B cell (primary cell): ENCODE measurements around the gene ZSCAN20. TPM values are rescaled to one million over a fixed set of nuclear protein-coding genes. Genes with fewer than 3 reads are reported as not detected.

ENCODE experiments used
- ATAC-seq: fragments of 200-7000 bp; cut with Tn5 transposase; one replicate; pipeline ENCODE4 v1.10.0; 2021; ENCODE audit warnings: low read depth, mild to moderate bottlenecking, moderate number of reproducible peaks, moderate library complexity
- CTCF ChIA-PET: fragments of 350-600 bp; sonication (Branson Sonifier 250); formaldehyde crosslinking; loops from one replicate; lab custom pipeline; 2021; ENCODE audit warnings: antibody characterized with exemption, inconsistent platforms; lab: Charles Lee
- POLR2A ChIA-PET: fragments of 350-600 bp; sonication (Branson Sonifier 250); formaldehyde crosslinking; loops from one replicate; lab custom pipeline; 2021; ENCODE audit warnings: antibody characterized with exemption; lab: Charles Lee
- DNase-seq: peaks from one replicate; pipeline ENCODE4 v3.0.0; 2013
- H2AFZ ChIP-seq: 2 replicates; pipeline ENCODE4 v1.6.1; 2012; ENCODE audit warnings: mild to moderate bottlenecking, low read depth, low read length; ENCODE audit not compliant: insufficient read depth, poor library complexity, severe bottlenecking
- H3K27ac ChIP-seq, 2 donors: 1 replicate in 1 of 2; 2 replicates in 1 of 2; pipeline ENCODE4 v1.5.1; 2012 to 2013; ENCODE audit warnings: low read length in 2 of 2, mild to moderate bottlenecking in 2 of 2, moderate library complexity in 1 of 2
- H3K27me3 ChIP-seq, 4 experiments: fragments of 200-600 bp in 1 of 4; sonication (generic) in 1 of 4; replicated peaks in 1 of 4; 1 replicate in 2 of 4; 2 replicates in 2 of 4; pipeline versions ENCODE4 v1.6.1 to v1.7.0; 2013 to 2016; ENCODE audit warnings: low read length in 3 of 4, mild to moderate bottlenecking in 2 of 4, mixed read lengths in 1 of 4, moderate library complexity in 1 of 4; ENCODE audit not compliant: insufficient read depth in 4 of 4, control insufficient read depth in 3 of 4; ENCODE audit errors: control extremely low read depth in 1 of 4
- H3K36me3 ChIP-seq, 2 experiments: replicated peaks in 1 of 2; 1 replicate in 1 of 2; 2 replicates in 1 of 2; pipeline versions ENCODE4 v1.6.1 to v1.7.1; 2013; ENCODE audit warnings: low read length in 1 of 2; ENCODE audit not compliant: insufficient read depth in 2 of 2, control insufficient read depth in 1 of 2; ENCODE audit errors: control extremely low read depth in 1 of 2, extremely low read depth in 1 of 2
- H3K4me1 ChIP-seq, 2 donors: fragments of 200-600 bp in 1 of 2; sonication (generic) in 1 of 2; 1 replicate in 1 of 2; 2 replicates in 1 of 2; pipeline versions ENCODE4 v1.5.1 to v1.6.1; 2013 to 2017; ENCODE audit warnings: low read length in 2 of 2; ENCODE audit not compliant: control insufficient read depth in 2 of 2, insufficient read depth in 2 of 2
- H3K4me2 ChIP-seq: replicated peaks from 2 replicates; pipeline ENCODE3; 2012; ENCODE audit warnings: mild to moderate bottlenecking, low read depth, low read length; ENCODE audit not compliant: poor library complexity, severe bottlenecking
- H3K4me3 ChIP-seq, 5 experiments: fragments of 200-600 bp in 1 of 5; sonication (generic) in 1 of 5; 1 replicate in 3 of 5; 2 replicates in 2 of 5; pipeline versions ENCODE4 v1.5.1 to v1.7.0; 2011 to 2016; ENCODE audit warnings: low read length in 4 of 5, mild to moderate bottlenecking in 4 of 5, low read depth in 2 of 5, control low read depth in 1 of 5, moderate library complexity in 1 of 5; ENCODE audit not compliant: insufficient read depth in 1 of 5; ENCODE audit errors: control extremely low read depth in 1 of 5, extremely low read depth in 1 of 5
- H3K79me2 ChIP-seq: fragments of 200-600 bp; sonication (generic); one replicate; pipeline ENCODE4 v1.6.0; 2016; ENCODE audit warnings: low read length; ENCODE audit not compliant: control insufficient read depth, insufficient read depth
- H3K9ac ChIP-seq: fragments of 200-600 bp; sonication (generic); 2 replicates; pipeline ENCODE4 v1.6.1; 2017; ENCODE audit warnings: mild to moderate bottlenecking, low read length, moderate library complexity
- H3K9me3 ChIP-seq, 3 donors: one replicate each; pipeline versions ENCODE4 v1.6.1 to v1.7.1; 2013; ENCODE audit warnings: low read length in 2 of 3; ENCODE audit not compliant: control insufficient read depth in 2 of 3, insufficient read depth in 1 of 3; ENCODE audit errors: control extremely low read depth in 1 of 3
- H4K20me1 ChIP-seq: 2 replicates; pipeline ENCODE4 v1.6.0; 2012; ENCODE audit warnings: mild to moderate bottlenecking, low read length; ENCODE audit not compliant: insufficient read depth, control insufficient read depth, poor library complexity, severe bottlenecking
- H3K27ac Mint-ChIP-seq: one replicate; pipeline ENCODE4 v1.8.0; 2021; ENCODE audit warnings: mixed read lengths
- H3K27me3 Mint-ChIP-seq: one replicate; pipeline ENCODE4 v1.8.0; 2021; ENCODE audit warnings: mixed read lengths
- H3K4me1 Mint-ChIP-seq: one replicate; pipeline ENCODE4 v1.8.0; 2021; ENCODE audit warnings: mixed read lengths
- H3K4me3 Mint-ChIP-seq: one replicate; pipeline ENCODE4 v1.8.0; 2021; ENCODE audit warnings: mixed read lengths
- H3K9me3 Mint-ChIP-seq: one replicate; pipeline ENCODE4 v1.8.0; 2022; ENCODE audit warnings: mixed read lengths; ENCODE audit not compliant: insufficient read depth
- CTCF ChIP-seq: fragments of 200-600 bp; IDR thresholded peaks from one replicate; pipeline ENCODE4 v1.8.0; 2022; ENCODE audit warnings: antibody characterized with exemption, mild to moderate bottlenecking
- EZH2 ChIP-seq: IDR thresholded peaks from 2 replicates; pipeline ENCODE4 v1.6.1; 2012; ENCODE audit warnings: borderline replicate concordance, low read depth, mild to moderate bottlenecking, moderate library complexity, low read length; ENCODE audit not compliant: insufficient read depth, poor library complexity, severe bottlenecking
- WGBS: methylation state at CpG from one replicate; pipeline ENCODE4 v1.1.5; 2013; ENCODE audit warnings: missing lambda C conversion rate; ENCODE audit not compliant: insufficient coverage; 5-methylcytosine and 5-hydroxymethylcytosine counted together
- intact Hi-C: fragments of 100-400 bp; cut with micrococcal nuclease; formaldehyde crosslinking; loops from one replicate; pipeline ENCODE4 v1.10.0; 2022
- polyA plus RNA-seq: library from polyadenylated mRNA; depleted of rRNA; stranded (reverse); fragments of >200 nt; gene quantifications from 2 replicates; pipeline ENCODE4 v1.2.3, GENCODE V29; 2012
- total RNA-seq, 2 donors: library from RNA; stranded (reverse); fragments of 120-200 nt in 1 of 2; gene quantifications; 1 replicate in 1 of 2; 2 replicates in 1 of 2; pipeline versions ENCODE4 v1.2.3 to v1.2.4, GENCODE V29; 2013 to 2022

The ZSCAN20 gene
- total and polyA plus RNA-seq, 2 donors (not counting 1 experiment from before 2014, with no cell fraction given): 0.18 to 3.7 TPM

DNA sequence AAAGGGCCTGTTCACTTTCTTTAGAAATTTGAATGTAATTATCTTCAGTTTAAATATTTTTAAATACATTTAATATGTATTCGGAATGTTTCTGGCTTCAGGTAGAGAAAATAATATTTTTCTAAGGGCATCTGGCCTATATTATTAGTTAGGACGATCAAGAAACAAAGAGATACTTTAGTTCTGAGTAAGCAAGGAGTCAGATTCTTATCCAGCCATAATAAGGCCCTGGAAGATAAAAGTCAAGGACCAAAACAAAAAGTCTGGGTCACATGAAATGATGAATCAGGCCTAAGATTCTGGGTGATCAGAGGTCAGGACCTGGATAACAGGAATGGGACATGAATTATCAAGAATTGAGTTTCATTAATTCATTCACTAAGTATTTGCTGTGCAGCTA is 47.8 kb upstream of the ZSCAN20 start:
- ATAC-seq (no peak), DNase-seq (no peak)
- POLR2A ChIA-PET: no interaction called here
- Histone ChIP-seq H3K9me3 (peaks cover 0 to 1% (median 0%) of the 10 kb centered on the region in 3 donors), H3K36me3 (no peaks in the 10 kb centered on the region), H3K27me3 (peaks cover 2 to 16% (median 5%) of the 10 kb centered on the region in 4 experiments), H4K20me1 (no peaks in the 10 kb centered on the region), H3K4me2 (no peak overlapping the region), H3K9ac (no peak overlapping the region), H3K4me1 (no peaks in the 10 kb centered on the region), H3K79me2 (no peaks in the 10 kb centered on the region), H3K4me3 (no peak overlapping the region), H3K27ac (no peak overlapping the region), H2AFZ (no peak overlapping the region)
- WGBS: 88% methylated on average over 1 of the region's 2 CpGs
- Mint-ChIP-seq H3K4me3 (no peak overlapping the region), H3K4me1 (no peaks in the 10 kb centered on the region), H3K27me3 (peaks cover 32% of the 10 kb centered on the region), H3K27ac (no peak overlapping the region), H3K9me3 (no peaks in the 10 kb centered on the region)
- intact Hi-C loops: no loop called here
- no peak for TF ChIP-seq EZH2
- TF ChIP-seq CTCF: no peak
- CTCF ChIA-PET: interaction anchor here (0.6 kb wide), 1 partner anchor 34 kb away, joined by 5 read pairs; no protein-coding TSS in a partner anchor

GRCh38 chr1:33425900-33426299 is 46.5 kb upstream of the ZSCAN20 start:
- Histone ChIP-seq H3K36me3 (no peaks in the 10 kb centered on the region), H3K27me3 (peaks cover 2 to 25% (median 11%) of the 10 kb centered on the region in 4 experiments), H2AFZ (no peak overlapping the region), H3K9me3 (peaks cover 0 to 1% (median 0%) of the 10 kb centered on the region in 3 donors), H3K79me2 (no peaks in the 10 kb centered on the region), H3K27ac (no peak overlapping the region), H3K4me2 (no peak overlapping the region), H3K4me1 (peaks cover 7% of the 10 kb centered on the region in 2 donors), H3K4me3 (no peak overlapping the region), H4K20me1 (no peaks in the 10 kb centered on the region), H3K9ac (no peak overlapping the region)
- ChIA-PET CTCF (no interaction called here), POLR2A (no interaction called here)
- no peaks in the 10 kb centered on the region for H3K4me1 Mint-ChIP-seq
- intact Hi-C loops: no loop called here
- no peaks in the 10 kb centered on the region for H3K9me3 Mint-ChIP-seq
- TF ChIP-seq CTCF (no peak), EZH2 (no peak)
- no peak for ATAC-seq
- WGBS: 33% methylated on average over 1 of the region's 2 CpGs
- H3K4me3 Mint-ChIP-seq: no peak overlapping the region
- DNase-seq: no peak
- peaks cover 26% of the 10 kb centered on the region for H3K27me3 Mint-ChIP-seq
- no peak overlapping the region for H3K27ac Mint-ChIP-seq
